ENCODE data around the gene HELB.
A peak's percentile ranks its signal among the peaks of the same experiment; 100 is the strongest.
"Not testable (repeated sequence)": the region's sequence is repeated elsewhere in the genome, so short reads cannot be mapped to it uniquely, and the experiment has no call there.

The HELB gene

DNA sequence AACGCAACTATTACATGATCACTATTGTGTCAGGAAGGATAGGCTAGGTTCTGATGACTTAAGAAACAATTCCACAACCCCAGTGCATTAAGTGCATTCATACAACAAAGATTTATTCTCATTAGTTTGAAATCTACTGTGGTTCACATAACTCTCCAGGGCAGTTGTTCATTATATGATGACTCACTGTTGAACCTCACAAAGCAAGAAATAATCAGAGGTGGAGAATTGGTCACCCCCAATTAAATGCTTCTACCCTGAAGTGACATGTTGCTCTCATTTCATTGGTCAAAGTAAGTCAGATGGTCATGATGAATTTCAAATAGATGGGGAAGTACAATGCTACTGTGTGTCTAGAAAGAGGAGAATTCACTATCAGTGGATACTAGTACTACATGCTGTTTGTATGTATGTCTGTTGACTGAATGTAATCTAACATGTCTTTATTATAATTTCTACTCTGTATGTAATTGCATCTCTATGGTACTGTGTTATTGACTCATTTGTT is 6.1 kb upstream of the HELB start:
- H3K4me3 ChIP-seq (replicated peaks; ENCODE audit: low read depth, low read length) = no peak overlapping the region
- DNase-seq (ENCODE audit: extremely low read depth, low read depth) = no peak
- TF ChIP-seq, protein P1, sequence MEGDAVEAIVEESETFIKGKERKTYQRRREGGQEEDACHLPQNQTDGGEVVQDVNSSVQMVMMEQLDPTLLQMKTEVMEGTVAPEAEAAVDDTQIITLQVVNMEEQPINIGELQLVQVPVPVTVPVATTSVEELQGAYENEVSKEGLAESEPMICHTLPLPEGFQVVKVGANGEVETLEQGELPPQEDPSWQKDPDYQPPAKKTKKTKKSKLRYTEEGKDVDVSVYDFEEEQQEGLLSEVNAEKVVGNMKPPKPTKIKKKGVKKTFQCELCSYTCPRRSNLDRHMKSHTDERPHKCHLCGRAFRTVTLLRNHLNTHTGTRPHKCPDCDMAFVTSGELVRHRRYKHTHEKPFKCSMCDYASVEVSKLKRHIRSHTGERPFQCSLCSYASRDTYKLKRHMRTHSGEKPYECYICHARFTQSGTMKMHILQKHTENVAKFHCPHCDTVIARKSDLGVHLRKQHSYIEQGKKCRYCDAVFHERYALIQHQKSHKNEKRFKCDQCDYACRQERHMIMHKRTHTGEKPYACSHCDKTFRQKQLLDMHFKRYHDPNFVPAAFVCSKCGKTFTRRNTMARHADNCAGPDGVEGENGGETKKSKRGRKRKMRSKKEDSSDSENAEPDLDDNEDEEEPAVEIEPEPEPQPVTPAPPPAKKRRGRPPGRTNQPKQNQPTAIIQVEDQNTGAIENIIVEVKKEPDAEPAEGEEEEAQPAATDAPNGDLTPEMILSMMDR (IDR thresholded peaks at IDR 0.05; ENCODE audit: low read depth, low read length, missing control alignments) = no peak

DNA sequence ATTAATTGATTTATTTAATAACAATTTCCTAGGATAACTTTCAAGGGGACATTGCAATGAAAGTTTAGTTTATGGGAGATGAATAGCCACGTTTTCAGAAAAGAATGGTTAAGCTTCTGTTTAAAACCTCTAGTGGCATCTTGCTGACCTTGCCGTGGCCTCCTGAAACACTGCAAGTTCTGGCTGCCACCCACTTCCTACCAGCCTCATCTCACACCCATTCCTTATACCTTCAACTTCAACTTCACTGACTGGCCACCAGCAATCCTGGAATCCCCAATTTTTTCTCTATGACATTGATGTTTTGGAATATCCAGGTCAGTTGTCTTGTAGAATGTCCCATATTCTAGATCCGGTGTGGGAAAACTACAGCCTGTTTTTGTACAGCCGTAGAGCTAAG is 5.2 kb upstream of the HELB start:
- no peak for DNase-seq (ENCODE audit: extremely low read depth, low read depth)
- TF ChIP-seq, protein P1 (IDR thresholded peaks at IDR 0.05; ENCODE audit: low read depth, low read length, missing control alignments) = no peak

DNA sequence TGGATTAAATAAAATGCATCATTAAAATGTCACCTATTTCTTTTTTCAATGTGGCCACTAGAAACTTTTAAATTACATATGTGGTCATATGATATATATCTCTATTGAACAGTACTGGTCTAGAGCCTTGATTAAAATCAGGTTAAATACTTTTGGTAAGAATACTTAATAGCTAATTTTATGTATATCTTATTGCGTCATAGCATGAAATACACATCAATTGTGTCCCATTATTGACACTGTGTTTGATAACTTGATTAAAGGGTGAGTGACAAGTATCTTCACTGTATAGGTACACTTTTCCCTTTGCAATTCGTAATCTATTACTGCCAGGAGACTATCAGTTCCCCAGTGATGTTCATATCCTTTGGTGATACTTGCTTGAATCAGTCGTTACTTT is 4.4 kb upstream of the HELB start:
- no peak for DNase-seq (ENCODE audit: extremely low read depth, low read depth)
- TF ChIP-seq, protein P1 (IDR thresholded peaks at IDR 0.05; ENCODE audit: low read depth, low read length, missing control alignments) = no peak
- H3K4me3 ChIP-seq (replicated peaks; ENCODE audit: low read depth, low read length) = no peak overlapping the region

More for the DNA sequence above, 5.2 kb upstream of the HELB start:
- H3K4me3 ChIP-seq (replicated peaks; ENCODE audit: low read depth, low read length) = no peak overlapping the region

DNA sequence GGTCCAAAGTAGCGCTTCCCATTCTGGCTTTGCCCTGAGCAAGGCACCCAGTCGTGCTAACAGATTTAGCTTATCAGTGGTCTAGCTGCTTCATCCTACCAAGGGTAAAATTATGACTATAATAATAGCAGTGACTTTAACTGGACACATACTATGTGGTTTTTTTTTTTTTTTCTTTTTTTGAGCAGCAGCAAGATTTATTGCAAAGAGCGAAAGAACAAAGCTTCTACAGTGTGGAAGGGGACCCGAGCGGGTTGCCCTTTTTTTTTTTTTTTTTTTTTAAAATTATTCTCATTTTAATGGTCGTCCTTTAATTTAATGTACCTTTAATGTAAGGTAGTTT is 505 bp downstream of the HELB start:
- peak overlapping the region; percentile 85 for H3K4me3 ChIP-seq (replicated peaks; ENCODE audit: low read depth, low read length)
- TF ChIP-seq, protein P1 (IDR thresholded peaks at IDR 0.05; ENCODE audit: low read depth, low read length, missing control alignments) = no peak
- DNase-seq (ENCODE audit: extremely low read depth, low read depth) = no peak

DNA sequence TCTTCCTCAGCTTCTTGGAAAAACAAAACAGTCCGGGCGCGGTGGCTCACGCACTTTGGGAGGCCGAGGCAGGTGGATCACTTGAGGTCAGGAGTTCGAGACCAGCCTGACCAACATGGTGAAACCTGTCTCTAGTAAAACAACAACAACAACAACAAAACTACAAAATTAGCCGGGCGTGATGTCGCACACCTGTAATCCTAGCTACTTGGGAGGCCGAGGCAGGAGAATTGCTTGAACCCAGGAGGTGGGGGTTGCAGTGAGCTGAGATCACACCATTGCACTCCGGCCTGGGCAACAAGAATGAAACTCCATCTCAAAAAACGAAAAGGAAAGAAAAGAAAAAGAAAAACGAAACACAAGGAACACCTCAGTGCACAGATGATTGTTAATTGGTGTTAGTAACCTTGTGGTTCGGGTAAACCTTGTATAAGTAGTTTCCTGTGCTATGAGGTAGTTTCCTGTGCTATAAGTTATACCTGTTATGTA is 1.1 kb downstream of the HELB start:
- not testable (repeated sequence) for DNase-seq (ENCODE audit: extremely low read depth, low read depth)
- H3K4me3 ChIP-seq (replicated peaks; ENCODE audit: low read depth, low read length) = peak overlapping the region; percentile 85

DNA sequence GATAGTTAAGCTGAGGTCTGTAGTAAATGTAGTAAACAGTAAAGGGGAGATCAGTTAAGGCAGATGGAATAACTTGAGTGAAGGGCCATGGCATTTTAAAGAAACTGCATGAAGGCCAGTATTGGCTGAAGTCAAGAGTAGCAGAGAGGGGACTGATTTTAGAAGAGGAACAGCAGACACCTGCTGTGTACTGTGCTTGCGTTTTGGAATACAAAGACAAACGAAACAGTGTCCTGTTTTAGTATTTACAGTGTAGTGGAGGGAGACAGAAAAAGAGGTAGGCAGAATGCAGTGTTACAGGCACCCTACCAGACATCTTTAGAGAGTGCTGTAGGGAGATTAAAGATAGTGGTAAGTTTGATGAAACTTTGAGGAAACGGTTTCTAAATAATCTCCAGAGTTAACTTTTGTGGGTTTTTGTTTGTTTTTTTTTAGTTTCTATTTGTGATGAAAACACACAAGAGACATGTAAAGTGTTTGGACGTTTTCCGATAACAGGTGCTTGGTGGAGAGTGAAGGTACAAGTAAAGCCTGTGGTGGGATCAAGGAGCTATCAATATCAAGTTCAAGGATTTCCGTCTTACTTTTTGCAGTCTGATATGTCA is 2.1 kb downstream of the HELB start:
- TF ChIP-seq, protein P1 (IDR thresholded peaks at IDR 0.05; ENCODE audit: low read depth, low read length, missing control alignments) = no peak
- no peak overlapping the region for H3K4me3 ChIP-seq (replicated peaks; ENCODE audit: low read depth, low read length)
- no peak for DNase-seq (ENCODE audit: extremely low read depth, low read depth)

DNA sequence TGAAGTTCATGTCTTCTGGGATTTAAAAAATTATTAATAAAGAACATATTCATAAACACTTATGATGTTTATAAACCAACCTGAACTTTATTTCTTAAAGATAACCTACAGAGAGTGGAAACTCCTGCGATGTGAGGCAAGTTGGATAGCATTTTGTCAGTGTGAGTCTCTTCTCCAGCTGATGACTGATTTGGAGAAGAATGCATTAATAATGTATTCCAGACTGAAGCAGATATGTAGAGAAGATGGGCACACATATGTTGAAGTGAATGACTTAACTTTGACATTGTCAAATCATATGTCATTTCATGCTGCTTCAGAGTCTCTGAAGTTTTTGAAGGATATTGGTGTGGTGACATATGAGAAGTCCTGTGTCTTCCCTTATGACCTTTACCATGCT is 7.3 kb downstream of the HELB start:
- TF ChIP-seq, protein P1 (IDR thresholded peaks at IDR 0.05; ENCODE audit: low read depth, low read length, missing control alignments) = no peak
- no peak for DNase-seq (ENCODE audit: extremely low read depth, low read depth)
- no peak overlapping the region for H3K4me3 ChIP-seq (replicated peaks; ENCODE audit: low read depth, low read length)

Measured in HFF-Myc (cell line).